ENCODE data around the gene KIAA0825. TPM values are rescaled to one million over a fixed set of nuclear protein-coding genes. Genes with fewer than 3 reads are reported as not detected.

KIAA0825 gene
- total RNA-seq, 1 donor from 2014 or later, result 0.99 TPM

- DNase-seq (ENCODE audit: low read depth, low spot score), result no peak
These were observed 304.7 kb downstream of the KIAA0825 start for GRCh38 chr5:94313696-94314095.

GRCh38 chr5:94313188-94313587, 305.2 kb downstream of the KIAA0825 start:
- no peak for DNase-seq (ENCODE audit: low read depth, low spot score)

- DNase-seq (ENCODE audit: low read depth, low spot score), result no peak
These were observed 306.1 kb downstream of the KIAA0825 start for GRCh38 chr5:94312298-94312697.

GRCh38 chr5:94310833-94311232, 307.6 kb downstream of the KIAA0825 start:
- no peak for DNase-seq (ENCODE audit: low read depth, low spot score)

GRCh38 chr5:94309141-94309540, 309.3 kb downstream of the KIAA0825 start:
- DNase-seq (ENCODE audit: low read depth, low spot score), result no peak

- no peak for DNase-seq (ENCODE audit: low read depth, low spot score)
These were observed 310.0 kb downstream of the KIAA0825 start for GRCh38 chr5:94308442-94308841.

GRCh38 chr5:94304146-94304545, 314.3 kb downstream of the KIAA0825 start:
- no peak for DNase-seq (ENCODE audit: low read depth, low spot score)

GRCh38 chr5:94288937-94289336, 329.5 kb downstream of the KIAA0825 start:
- no peak for DNase-seq (ENCODE audit: low read depth, low spot score)

- DNase-seq (ENCODE audit: low read depth, low spot score), result no peak
These were observed 332.4 kb downstream of the KIAA0825 start for GRCh38 chr5:94285984-94286383.

GRCh38 chr5:94283093-94283492, 335.3 kb downstream of the KIAA0825 start:
- no peak for DNase-seq (ENCODE audit: low read depth, low spot score)

- no peak for DNase-seq (ENCODE audit: low read depth, low spot score)
These were observed 337.1 kb downstream of the KIAA0825 start for GRCh38 chr5:94281236-94281801.

GRCh38 chr5:94276751-94277150, 341.7 kb downstream of the KIAA0825 start:
- no peak for DNase-seq (ENCODE audit: low read depth, low spot score)

GRCh38 chr5:94276048-94276447, 342.4 kb downstream of the KIAA0825 start:
- DNase-seq (ENCODE audit: low read depth, low spot score), result no peak

GRCh38 chr5:94274707-94275106, 343.7 kb downstream of the KIAA0825 start:
- DNase-seq (ENCODE audit: low read depth, low spot score), result no peak

- DNase-seq (ENCODE audit: low read depth, low spot score), result no peak
These were observed 350.2 kb downstream of the KIAA0825 start for GRCh38 chr5:94268226-94268625.

- no peak for DNase-seq (ENCODE audit: low read depth, low spot score)
These were observed 351.0 kb downstream of the KIAA0825 start for GRCh38 chr5:94267350-94267899.

- no peak for DNase-seq (ENCODE audit: low read depth, low spot score)
These were observed 352.2 kb downstream of the KIAA0825 start for GRCh38 chr5:94266170-94266569.

GRCh38 chr5:94263068-94263467, 355.3 kb downstream of the KIAA0825 start:
- DNase-seq (ENCODE audit: low read depth, low spot score), result no peak

- DNase-seq (ENCODE audit: low read depth, low spot score), result no peak
These were observed 358.3 kb downstream of the KIAA0825 start for GRCh38 chr5:94260096-94260495.

GRCh38 chr5:94254214-94254613, 364.2 kb downstream of the KIAA0825 start:
- no peak for DNase-seq (ENCODE audit: low read depth, low spot score)

GRCh38 chr5:94250985-94251384, 367.4 kb downstream of the KIAA0825 start:
- DNase-seq (ENCODE audit: low read depth, low spot score), result no peak

GRCh38 chr5:94249430-94249829, 369.0 kb downstream of the KIAA0825 start:
- DNase-seq (ENCODE audit: low read depth, low spot score), result no peak

GRCh38 chr5:94248175-94248875, 370.1 kb downstream of the KIAA0825 start:
- no peak for DNase-seq (ENCODE audit: low read depth, low spot score)
